GM18951 (cell line): ENCODE data around the gene FEV.

Source experiments
- POLR2A ChIP-seq: IDR thresholded peaks from 4 replicates; pipeline ENCODE4 v1.6.1; 2011; ENCODE audit warnings: mild to moderate bottlenecking; ENCODE audit not compliant: insufficient read length, insufficient read depth; ENCODE audit errors: extremely low read depth
- in situ Hi-C: fragments of 300-500 bp; cut with MboI; formaldehyde crosslinking; loops from one replicate; pipeline ENCODE4 v1.12.0; 2022; ENCODE audit warnings: low sequenced_read_pairs, mixed read lengths, inconsistent platforms; ENCODE audit not compliant: unreplicated experiment

Gene FEV

DNA sequence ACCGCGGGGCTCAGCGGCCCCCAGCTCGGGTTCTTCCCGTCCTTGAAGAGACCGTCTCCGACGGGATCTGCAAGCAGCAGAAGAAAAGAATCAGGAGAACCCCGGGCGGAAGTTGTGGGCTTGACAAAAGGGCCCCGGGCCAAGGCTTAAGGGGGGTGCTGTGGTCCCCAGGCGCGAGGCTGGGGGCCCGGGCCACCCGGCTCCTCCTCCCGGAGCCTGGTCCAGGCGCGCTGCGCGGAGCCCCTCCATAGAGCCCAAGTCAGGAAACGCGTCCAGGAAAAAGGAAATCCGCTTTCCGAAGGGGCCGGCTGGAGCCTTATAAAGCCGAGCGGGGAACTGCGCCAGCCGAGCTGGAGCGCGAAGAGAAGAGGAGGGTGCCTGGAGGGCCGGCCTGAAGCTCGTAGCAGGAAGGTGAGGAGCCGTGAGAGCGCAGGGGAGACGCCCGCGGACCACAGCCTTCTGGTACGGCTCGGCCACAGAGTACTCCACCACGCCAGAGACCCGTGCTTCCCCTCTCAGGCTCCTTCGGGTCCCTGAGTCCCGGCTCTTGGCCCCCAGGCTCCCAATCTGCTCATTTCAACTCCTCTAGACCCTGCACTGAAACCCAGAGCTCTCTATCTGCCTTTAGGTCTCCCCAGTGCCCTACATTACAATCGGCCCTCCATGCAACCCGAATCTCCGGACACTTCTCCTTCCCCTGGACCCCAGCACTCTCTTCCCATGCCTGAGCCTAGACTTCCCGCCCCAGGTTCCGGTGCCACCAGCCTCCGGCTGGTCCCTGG lies 554 bp downstream of the FEV start:
- in situ Hi-C loops, result no loop called here
- no peak for TF ChIP-seq POLR2A

DNA sequence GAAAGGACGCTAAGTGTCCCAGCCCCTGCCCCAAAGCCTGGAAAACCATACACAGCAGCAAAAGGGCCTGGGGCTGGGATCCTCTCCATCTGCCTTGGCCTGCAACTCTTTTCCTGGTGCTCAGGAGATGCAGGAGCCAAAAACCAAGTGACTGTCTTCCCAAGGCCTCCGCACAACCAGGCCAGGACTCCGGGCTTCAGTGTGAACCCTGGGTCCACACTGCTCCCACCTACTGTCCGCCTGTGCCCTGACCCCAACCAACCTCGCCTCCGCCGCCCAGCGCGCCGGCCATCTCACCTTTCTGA lies 1.1 kb downstream of the FEV start:
- in situ Hi-C loops, result no loop called here
- no peak for TF ChIP-seq POLR2A

DNA sequence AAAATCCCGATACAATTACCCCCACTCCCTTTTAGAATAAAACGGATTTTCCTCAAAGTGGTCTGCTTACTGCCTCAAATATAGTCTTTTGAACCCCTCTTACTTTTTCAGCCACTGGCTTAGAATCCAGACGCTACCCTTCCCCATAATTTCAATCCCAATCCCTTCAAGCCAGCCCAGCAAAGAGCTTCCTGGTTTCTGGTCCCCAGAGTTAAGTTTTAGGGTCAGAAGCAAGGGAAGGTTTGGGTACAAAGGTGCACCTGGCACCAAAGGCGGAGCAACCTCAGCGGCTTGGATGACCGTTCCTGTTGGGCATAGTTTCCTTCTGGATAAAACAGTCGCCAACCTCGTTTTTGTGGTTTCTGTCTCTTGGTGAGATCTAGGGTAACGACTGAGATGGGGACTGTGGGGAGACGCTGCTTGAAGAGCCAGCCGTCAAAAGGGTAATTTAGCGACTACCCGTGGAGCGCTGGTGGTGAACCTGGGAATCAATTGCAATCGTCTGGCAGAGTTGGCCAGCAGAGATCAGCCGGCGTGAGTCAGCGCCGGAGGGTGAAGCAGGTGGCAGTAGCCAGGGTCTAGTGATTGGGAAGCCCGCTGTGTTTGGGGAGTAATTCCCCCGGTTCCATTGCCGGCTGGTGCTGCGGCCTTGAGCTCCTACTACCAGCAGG lies 1.6 kb downstream of the FEV start:
- TF ChIP-seq POLR2A, result no peak
- in situ Hi-C loops, result no loop called here

DNA sequence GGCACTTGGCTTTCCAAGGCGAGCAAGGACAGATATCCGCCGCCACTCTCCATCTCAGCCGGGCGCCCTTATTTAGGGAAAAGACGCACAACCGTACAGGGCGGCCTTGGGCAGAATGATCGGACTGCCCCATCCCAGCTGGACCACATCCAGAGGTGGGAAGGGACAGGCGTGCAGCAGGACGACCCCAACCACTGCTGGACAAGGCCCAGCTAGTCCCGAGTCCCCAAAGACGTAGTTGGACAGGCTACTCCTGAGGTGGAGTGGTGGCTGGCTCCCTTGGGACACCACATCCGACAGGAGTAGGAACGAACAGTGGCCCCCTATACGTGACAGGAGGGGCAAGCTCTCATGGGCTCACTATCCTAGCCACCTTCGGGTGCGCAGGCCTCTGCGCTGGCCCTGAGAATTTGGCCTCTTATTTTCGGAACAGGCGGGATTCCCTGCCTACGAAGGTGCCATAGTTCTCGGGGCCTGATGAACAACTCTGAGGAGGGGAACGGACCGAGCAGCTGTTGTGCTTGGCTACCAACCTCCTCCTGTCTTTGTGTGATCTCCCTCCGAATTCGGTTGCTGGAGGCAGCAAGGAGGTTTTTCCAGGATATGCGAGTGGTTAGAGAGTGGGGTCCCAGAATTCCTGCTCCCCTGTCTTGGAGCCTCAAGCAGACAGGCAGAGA lies 2.3 kb downstream of the FEV start:
- no peak for TF ChIP-seq POLR2A
- in situ Hi-C loops, result no loop called here

DNA sequence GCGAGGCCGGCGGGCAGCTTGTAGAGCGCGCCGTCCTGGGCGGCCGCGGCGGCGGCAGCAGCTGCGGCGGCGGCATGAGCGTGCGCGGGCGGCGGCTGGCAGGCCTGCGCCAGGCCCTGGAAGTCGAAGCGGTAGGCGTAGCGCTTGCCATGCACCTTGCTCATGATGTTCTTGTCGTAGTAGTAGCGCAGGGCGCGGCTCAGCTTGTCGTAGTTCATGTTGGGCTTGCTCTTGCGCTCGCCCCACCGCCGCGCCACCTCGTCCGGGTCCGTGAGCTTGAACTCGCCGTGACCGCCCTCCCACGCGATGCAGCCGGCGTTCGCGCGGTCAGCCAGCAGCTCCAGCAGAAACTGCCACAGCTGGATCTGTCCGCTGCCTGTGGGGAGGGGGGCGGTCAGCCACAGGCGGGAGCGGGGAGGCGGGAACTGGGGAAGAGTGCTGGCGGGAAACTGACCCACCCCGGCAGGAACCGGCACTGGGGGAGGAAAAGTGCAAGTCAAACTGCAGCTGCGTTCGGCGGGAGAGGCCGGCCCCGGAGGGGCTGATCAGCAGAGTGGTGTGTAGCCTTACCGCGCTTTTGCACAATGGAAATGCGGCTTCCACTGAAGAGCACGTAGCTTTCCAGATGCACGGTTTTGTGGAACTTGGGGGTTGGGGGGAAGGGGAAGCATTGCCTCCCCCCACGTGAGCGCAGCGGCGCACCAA lies 3.0 kb downstream of the FEV start:
- no peak for TF ChIP-seq POLR2A
- in situ Hi-C loops, result no loop called here

DNA sequence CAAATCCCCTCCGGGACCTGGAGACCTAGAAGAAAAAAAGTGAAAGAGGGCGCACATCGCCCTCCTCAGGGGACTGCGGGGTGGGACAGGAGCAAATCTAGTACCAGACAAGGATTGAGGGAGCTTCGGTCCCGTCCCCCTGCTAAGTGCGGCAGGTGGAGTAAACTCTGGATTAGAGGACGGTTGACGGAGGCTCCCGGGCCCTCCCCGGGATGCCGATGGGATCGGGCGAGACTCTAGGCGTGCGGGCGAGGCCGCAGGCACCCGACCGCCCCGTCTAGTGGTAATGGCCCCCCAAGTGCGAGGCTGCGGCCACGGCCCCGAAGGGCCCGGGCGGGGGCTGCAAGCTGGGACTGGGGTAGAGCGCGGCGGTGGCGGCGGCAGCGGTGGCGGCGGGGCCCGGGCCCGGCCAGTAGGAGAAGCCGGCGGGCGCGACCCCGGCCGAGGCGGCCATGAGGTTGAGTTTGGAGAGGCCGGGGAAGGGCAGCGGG lies 3.5 kb downstream of the FEV start:
- no peak for TF ChIP-seq POLR2A
- in situ Hi-C loops, result no loop called here

DNA sequence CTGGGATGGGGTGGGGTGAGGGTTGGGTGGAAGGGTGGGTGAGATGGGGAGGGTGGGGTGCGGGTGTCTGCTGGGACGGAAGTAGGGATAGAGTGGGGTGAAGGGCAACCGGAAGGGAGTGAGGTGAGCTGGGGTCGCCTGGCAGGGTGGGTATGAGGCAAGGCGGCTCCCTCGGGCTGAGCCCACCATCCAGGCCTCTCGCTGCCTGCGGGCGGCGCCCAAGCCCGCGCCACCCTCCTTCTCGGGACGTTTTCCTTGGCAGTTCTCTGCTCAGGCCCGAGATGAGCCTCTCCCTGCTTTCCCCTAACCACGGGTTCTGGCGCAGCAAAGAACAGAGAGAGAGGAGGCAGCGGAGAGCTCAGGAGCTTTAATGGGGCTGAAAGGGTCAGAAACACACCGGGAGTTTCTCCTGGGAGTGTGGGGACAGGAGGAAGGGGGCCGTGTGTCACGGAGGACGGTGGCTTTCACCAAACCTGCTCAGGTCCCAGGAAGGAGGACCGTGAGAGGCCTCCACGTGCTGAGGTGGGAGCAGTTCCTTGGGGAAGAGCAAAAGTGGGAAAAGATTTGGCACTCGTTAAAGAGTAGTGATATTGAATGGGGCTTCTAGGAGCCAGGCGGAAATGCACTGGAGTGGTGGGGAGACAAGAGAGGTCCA lies 4.1 kb downstream of the FEV start:
- in situ Hi-C loops, result no loop called here
- TF ChIP-seq POLR2A, result no peak

DNA sequence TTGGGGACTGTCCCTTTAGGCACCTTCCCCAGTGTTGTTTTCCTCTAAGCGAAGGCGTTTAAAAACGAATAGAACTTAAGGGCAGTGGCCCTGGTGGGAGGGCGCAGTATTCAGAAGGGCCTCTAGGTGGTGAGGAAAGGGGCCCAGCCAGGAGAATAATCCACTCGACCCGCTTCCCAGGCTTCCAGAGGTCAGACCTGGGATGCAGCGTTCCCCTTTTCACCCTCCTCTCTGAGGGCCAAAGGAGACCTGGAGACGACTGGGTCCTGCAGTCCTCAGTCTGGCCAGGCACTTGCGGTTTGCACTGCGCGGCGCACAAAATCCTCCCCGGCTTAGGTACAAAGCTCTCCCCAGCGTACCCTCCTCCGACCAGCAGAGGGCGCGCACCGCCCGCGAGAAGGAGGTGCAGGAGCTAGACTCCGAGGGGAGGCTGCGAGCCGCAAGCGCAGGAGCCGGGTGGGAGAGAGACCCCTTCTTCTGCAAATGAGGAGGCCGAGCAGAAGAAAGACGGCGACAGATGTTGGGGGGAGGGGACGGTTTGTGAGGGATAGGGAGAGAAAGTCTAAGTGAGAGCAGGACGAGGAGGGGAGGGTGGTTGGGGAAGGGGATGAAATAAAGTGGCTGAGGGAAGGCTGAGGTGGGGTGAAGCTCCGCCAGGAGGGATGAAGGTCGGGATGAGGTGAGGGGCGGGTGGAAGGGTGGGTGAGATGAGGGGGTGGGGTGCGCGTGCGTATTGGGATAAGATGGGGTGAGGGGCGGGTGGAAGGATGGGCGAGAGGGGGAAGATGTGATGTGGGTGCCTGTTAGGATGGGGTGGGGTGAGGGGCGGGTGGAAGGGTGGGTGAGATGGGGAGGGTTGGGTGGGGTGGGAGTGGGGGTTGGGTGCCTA lies 4.9 kb downstream of the FEV start:
- in situ Hi-C loops, result loop anchor here (10.0 kb wide), 1 partner anchor 115 kb away; no protein-coding TSS in a partner anchor
- no peak for TF ChIP-seq POLR2A

DNA sequence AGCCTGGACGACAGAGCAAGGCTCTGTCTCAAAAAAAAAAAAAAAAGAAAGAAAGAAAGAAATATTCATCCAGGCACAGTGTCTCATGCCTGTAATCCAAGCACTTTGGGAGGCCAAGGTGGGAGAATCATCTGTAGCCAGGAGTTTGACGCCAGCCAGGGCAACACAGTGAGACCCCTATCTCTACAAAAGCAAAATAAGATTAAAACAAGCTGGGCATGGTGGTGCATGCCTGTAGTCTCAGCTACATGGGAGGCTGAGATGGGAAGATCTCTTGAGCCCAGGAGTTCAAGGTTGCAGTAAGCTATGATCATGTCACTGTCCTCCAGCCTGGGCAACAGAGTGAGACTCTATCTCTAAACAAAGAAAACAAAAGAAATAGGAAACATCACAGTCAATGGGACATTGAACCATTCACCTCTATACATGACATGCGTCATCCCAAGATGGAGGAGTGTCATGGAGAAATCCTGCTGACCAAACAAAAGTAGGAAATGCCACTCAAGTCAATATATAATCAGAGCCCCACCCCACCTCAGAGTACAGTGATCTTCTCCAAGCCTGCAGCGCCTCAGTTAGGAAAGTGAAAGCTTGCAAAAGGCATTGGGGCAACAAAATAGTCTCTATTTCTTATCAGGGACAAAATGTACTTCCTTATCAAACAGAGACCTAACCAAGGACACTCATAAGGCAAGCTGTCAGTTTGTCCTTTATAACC lies 9.8 kb downstream of the FEV start:
- TF ChIP-seq POLR2A, result no peak
- in situ Hi-C loops, result loop anchor here (10.0 kb wide), 1 partner anchor 110 kb away; no protein-coding TSS in a partner anchor

DNA sequence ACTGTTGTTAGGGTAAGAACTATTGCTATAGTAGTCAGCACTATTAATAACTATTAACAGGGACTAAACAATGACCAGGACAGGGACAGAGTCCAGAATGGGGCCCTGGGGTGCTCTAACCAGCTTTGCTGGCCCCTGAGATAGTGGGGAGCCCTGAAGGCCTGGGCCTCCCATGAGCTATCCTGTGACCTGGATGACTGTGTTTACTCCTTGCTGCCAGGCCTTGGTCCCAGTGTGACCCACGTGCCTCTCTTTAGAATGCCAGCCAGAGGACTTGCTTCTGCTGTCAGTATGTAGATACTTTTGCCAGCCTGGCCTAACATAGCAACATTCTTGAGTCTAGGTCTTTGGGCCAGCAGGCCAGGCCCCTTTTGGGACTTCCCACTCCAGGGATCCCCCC lies 14.1 kb downstream of the FEV start:
- TF ChIP-seq POLR2A, result no peak
- in situ Hi-C loops, result loop anchor here (10.0 kb wide), 1 partner anchor 106 kb away; no protein-coding TSS in a partner anchor

DNA sequence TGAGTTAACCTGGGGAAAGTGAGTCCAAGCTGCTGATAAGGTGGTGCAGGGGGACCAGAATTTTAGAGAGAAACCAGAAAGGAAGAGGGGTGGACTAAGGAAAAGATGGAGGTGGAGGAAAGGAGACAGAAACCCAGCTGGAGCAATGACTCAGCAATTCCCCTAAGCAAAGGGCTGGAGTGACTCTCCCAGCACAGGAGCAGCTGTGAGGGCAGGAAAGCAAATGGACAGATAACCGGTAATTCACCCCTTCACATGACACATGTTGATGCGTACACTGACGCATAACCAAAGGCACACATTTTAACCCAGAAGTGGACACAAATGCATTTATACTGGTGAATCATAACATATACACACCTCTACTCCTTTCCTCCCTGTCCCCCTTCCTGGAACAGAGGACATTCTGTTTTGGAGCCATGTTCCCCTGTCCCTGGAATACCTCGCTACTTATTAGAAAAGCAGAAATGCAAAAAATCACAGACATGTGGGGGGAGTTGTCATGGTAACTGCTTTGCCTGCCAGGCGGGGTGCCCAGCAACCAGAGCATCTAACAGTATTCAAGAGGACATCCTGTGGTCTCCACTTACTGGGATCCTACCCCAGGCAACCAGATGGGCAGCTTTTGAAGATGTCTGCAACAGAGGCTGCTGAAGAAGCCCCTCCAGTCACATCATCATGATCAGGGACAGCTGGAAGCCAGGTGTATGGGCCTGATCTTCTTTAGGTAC lies 20.8 kb downstream of the FEV start:
- TF ChIP-seq POLR2A, result no peak
- in situ Hi-C loops, result no loop called here

DNA sequence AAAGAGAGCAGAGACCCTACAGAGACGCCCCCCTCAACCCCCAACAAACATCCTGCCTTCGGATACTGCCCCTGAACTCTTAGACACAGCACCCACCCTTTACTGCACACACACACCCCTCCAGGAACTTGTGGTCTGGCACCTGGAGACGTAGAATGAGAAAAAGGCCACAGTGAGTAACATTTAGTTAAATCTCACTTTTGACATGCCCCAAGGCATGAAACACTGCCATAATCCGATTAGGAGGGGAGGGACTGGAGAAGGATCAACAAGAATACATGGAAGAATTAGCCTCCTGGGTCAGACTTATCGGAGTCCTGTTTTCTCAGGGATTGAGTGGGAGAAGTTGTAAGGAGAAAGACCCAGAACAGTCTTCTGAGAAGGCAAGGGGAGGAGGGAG lies 21.4 kb downstream of the FEV start:
- in situ Hi-C loops, result no loop called here
- TF ChIP-seq POLR2A, result no peak
